GM19351 (cell line): Measurements from ENCODE around the gene TMEM130.

ENCODE experiments used
- ATAC-seq: cut with Tn5 transposase; IDR thresholded peaks from one replicate; pipeline ENCODE4 v1.9.1; 2021; ENCODE audit warnings: mild to moderate bottlenecking, moderate library complexity; ENCODE audit not compliant: unreplicated experiment

The TMEM130 gene, protein sequence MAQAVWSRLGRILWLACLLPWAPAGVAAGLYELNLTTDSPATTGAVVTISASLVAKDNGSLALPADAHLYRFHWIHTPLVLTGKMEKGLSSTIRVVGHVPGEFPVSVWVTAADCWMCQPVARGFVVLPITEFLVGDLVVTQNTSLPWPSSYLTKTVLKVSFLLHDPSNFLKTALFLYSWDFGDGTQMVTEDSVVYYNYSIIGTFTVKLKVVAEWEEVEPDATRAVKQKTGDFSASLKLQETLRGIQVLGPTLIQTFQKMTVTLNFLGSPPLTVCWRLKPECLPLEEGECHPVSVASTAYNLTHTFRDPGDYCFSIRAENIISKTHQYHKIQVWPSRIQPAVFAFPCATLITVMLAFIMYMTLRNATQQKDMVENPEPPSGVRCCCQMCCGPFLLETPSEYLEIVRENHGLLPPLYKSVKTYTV

DNA sequence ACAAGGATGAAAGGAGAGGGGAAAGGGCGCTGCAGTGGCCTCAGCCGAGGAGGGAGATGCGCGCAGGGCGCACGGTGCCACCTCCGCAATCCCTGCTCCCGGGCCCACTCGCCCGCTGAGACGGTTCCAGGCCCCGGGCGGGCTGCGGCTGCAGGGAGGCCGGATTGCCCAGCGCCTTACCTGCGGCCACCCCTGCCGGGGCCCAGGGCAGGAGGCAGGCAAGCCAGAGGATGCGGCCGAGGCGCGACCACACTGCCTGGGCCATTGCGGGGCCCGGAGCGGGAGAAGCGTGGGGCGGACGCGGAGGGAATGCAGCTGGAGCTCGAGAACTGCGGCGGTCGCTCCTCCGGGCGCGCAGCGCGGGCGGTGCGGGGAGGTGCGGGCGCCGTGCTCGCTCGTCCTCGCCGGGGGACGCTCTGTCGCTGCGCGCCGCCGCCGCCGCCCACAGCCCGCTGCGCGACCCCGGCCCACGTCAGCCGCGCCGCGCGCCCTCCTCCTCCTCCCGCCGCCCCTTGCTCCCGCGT is at the start of gene TMEM130:
TSS of gene TMEM130 (minus strand) at position 418 of the 524 bp plus-strand sequence. CDS start at position 265, 153 bp downstream.
- no peak for ATAC-seq

- no peak for ATAC-seq
Observed at GRCh38 chr7:98917331-98917730, 47.5 kb upstream of the TMEM130 start.

- no peak for ATAC-seq
Observed at GRCh38 chr7:98913612-98914011, 43.8 kb upstream of the TMEM130 start.

- no peak for ATAC-seq
Observed at GRCh38 chr7:98913026-98913425, 43.2 kb upstream of the TMEM130 start.

DNA sequence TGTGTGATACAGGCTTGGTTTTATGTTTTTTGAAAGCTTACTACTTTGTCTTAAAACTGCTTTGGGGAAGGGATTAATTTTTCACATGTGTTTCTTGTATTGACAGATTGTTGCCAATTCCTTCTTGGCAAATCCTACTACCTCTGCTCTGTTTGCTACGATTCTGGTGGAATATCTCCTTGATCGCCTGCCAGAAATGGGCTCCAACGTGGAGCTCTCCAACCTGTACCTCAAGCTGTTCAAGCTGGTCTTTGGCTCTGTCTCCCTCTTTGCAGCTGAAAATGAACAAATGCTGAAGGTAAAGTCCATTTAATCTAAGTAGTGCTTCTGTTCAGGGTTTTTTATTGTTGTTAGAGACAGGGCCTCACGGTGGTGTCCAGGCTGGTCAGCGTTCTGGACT is 42.1 kb upstream of the TMEM130 start:
- no peak for ATAC-seq

DNA sequence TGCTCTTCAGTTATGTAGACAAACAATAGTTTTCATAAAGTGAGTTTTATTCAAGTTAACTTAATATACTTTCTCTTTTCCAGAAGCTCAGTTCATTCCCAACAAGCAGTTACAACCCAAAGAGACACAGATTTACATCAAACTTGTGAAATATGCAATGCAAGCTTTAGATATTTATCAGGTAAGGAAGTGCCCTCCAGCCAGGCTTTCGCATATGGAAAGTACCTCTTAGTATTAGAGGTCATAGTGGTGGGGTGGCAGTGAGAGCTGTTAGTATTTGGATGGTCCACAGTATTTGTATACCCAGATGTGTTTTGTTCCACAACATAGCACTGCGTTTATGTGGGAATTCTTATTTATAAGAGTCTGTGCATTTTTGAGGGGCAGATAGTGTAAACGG is 40.6 kb upstream of the TMEM130 start:
- ATAC-seq, result no peak

DNA sequence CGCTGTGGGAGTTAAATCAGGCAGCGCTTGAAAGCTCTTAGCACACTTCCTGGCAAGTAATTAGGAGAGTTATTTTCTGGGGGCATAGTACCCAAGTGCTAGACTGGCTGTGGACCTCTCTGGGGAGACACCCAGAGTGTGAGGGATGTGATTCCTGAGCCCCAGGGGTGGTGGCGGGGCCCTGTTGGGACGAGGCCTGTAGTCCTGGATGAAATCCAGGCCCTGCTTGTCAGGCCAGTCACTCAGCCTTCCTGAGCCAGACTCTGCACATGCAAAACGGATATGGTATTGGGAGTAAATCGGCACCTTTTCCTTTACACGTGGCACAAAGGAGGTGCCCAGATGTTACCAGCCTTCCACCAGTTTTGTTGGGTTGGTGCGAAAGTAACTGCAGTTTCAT is 39.7 kb upstream of the TMEM130 start:
- no peak for ATAC-seq

GRCh38 chr7:98908585-98908984 is 38.8 kb upstream of the TMEM130 start:
- ATAC-seq, result no peak

DNA sequence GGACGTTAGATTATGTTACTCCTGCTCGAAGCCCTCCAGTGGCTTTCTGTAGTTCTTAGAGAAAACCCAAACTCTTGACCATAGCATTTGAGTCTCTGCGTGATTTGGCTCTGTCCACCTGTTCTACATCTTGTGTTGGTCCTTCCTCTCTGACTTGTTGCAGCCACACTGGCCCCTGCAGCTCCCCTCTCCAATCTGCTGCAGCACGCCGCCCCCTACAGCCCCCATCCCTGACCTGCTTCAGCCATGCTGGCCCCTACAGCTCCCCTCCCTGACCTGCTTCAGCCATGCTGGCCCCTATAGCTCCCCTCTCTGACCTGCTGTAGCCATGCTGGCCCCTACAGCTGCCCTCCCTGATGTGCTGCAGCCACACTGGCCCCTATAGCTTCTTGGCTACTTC is 37.8 kb upstream of the TMEM130 start:
- ATAC-seq, result no peak

- ATAC-seq, result no peak
Observed at GRCh38 chr7:98903246-98903645, 33.4 kb upstream of the TMEM130 start.

DNA sequence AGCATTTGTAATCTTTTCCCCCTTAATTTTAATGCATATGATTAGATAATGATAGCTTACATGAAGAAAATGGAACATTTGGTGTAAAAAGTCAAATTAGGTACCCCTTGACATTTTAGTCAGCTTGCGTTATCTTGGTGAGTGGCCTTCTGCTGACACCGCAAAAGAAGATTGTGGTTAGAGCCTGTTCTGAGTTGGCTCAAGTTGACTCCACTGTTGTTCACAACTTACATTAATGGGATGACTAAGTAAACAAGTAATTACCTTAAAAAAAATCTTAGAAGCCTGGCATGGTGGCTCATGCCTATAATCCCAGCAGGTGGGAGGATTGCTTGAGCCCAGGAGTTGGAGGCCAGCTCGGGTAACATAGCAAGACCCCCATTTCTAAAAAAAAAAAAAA is 32.7 kb upstream of the TMEM130 start:
- ATAC-seq, result no peak

DNA sequence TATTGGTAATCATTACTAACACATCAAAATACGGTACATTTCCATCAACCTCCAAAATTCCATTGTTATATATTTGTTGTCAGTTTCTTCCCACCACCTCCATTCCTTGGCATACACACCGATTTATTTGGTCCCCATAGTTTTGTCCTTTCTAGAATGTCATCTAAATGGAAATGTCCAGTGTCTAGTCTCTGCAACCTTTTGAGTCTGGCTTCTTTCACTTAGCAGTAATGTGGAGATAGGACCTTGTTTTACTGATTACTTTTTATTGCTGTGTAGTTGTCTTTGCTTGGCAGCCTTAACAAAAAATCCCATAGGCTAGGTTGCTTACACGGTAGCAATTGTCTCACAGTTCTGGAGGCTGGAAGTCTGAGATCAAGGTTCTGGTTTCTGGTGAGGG is 31.0 kb upstream of the TMEM130 start:
- no peak for ATAC-seq

DNA sequence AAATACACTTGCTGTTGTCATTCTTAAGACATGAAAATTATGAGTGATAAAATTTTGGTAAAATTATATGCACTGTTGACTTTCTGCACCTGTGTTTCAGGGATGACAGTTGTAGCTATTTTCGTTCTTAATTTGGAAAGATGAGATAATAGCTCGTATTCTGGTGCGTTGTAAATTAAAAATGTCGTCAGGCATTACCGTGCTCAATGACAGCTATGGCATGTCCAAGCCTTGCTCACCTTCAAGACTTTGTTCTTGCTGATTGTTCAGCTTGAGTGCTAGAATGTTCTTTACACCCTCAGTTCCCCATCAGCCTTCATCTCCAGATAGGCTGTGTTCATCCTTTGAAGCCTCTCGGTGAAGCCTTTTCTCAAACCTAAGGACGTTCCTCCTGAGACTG is 30.0 kb upstream of the TMEM130 start:
- no peak for ATAC-seq

DNA sequence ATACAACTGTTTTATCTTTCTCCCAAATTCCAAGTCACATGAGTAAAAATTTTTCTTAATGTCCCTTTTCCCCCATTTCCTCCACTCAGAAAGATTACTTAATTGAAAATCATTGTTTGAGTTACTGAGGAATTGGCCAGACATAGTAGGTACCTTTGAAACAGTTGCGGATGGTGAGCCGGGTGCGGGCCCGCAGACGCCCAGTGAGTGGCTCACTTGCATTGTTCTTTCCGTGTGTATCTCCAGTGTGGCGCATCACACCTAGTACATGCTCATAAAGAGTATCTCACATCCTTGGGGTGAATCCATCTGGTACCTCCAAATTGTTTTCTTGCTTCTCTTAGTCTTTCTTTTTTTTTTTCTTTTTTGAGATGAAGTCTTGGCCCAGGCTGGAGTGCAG is 22.8 kb upstream of the TMEM130 start:
- no peak for ATAC-seq

GRCh38 chr7:98887038-98887437 is 17.2 kb upstream of the TMEM130 start:
- no peak for ATAC-seq

DNA sequence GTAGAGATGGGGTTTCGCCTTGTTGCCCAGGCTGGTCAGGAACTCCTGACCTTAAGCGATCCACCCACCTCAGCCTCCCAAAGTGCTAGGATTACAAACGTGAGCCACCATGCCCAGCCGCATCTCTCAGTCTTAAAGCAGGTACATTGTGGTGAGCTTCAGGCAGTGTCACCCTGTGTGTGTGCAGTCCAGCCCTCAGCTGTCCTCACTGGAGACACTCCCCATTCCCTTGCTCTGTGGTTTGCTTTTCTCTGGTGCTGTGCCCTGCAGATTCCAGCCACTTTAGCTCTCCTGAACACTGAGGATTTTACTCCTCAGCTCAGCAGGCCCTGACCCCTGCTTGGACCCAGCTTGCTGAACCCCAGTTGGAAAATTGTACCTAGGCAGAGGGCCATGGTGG is 14.6 kb upstream of the TMEM130 start:
- no peak for ATAC-seq

GRCh38 chr7:98881561-98882315 is 11.9 kb upstream of the TMEM130 start:
- ATAC-seq, result no peak

DNA sequence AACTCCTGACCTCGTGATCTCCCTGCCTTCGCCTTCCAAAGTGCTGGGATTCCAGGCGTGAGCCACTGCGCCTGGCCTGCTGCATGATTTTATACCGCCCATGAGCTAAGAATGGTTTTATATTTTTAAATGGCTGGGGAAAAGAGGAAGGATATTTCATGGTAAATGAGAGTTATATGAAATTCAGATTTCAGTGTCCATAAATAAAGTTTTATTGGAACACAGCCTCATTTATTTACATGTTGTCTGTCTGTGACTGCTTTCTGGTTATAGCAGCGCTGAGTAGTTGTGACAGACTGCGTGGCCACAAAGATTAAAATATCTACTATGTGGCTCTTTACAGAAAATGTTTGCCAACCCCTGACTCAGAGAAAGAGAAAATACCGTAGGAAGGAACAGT is 10.7 kb upstream of the TMEM130 start:
- no peak for ATAC-seq

GRCh38 chr7:98879979-98880315 is 10.1 kb upstream of the TMEM130 start:
- ATAC-seq, result no peak

GRCh38 chr7:98879198-98879978 is 9.6 kb upstream of the TMEM130 start:
- ATAC-seq, result peak; percentile 84
